DMS153 treated with DMSO at 0.1 percent for 48 hours (cell line): ENCODE measurements around the gene CACNA1F.

Experiments
- DNase-seq: peaks from one replicate; lab custom pipeline; 2025; ENCODE audit not compliant: unreplicated experiment; lab: John Stamatoyannopoulos, UW

Gene CACNA1F

DNA sequence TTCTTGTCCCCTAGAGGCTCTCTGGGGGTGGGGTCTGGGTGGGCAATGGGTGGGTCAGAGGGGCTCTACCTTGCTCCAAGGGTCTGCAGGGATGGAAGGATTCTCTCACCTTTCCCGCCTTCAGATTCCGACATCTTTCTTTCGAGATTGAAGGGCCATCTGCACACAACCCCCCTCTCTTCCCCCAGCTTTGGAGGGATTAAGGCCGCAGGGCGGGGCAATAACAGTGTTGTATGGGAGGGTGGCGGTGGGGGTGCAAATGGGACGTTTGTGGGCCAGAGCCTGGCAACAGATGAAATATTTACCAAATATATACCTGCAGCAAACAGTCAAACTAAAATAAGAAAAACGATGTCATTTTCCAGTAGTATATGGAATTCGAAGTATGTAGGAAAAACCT, at the start of gene CACNA1F:
TSS of gene CACNA1F (minus strand) at position 165 of the 400 bp plus-strand sequence. CDS start at position 134, 31 bp downstream.
- DNase-seq = no peak

DNA sequence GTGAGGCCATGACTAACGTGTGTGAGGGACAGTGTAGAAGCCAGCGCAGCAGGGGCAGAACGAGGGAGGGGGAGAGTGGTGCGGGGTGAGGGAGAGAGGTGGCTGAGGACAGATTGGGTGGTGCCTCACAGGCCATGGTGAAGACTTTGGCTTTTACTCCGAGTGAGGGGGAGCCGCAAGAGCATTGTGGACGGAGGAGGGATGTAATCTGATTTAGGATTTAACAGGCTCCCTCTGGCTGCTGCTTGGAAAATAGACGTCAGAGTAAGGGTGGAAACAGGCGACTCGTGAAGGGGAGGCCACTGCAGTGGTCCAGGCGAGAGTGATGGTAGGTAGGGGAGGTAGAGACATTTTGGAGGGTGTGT, 49.5 kb upstream of the CACNA1F start:
- no peak for DNase-seq

GRCh38 chrX:49278081-49278480, 44.9 kb upstream of the CACNA1F start:
- DNase-seq = no peak

- DNase-seq = no peak
These were observed 44.3 kb upstream of the CACNA1F start for GRCh38 chrX:49277535-49277830.

DNA sequence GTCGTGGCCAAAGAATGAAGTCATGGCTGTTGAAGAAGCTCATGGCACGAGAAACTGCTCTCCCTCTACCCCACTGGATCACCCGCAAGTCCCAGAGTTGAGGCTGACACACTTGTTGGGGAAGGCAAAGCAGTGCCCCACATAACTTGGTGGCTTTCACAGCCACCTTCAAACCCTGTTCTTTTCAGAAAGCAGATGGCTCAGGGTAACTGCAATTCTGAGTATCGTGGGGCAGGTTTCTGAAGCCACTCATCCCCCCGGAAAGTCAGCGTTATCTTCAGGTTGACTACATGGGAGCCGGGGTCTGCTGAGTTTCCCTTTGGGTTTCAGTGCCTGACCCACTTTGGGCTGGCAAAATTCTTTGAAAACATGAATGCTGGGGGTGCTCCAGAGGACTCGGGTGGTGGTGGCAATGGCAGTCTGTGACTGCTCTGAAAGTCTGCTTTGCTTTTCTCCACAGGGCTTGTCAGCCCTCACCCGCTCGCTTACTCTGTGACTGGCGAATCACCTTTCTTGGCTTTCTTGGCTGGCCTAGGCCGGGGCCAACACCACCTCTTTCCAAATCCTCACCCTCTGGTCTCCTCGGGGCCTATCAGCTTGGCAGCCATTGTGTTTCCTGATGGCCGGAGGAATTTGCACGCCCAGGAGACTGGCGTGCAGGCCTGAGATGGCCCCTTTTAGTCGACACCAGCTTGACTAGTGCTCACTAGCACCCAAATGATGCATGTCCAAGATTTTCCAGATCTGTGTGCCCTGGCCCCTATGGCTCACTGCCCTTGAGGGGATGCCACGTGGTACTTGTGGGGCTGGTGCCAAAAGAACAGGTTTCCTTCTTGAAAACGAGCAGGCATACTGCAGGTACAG, 43.8 kb upstream of the CACNA1F start:
- DNase-seq = no peak

DNA sequence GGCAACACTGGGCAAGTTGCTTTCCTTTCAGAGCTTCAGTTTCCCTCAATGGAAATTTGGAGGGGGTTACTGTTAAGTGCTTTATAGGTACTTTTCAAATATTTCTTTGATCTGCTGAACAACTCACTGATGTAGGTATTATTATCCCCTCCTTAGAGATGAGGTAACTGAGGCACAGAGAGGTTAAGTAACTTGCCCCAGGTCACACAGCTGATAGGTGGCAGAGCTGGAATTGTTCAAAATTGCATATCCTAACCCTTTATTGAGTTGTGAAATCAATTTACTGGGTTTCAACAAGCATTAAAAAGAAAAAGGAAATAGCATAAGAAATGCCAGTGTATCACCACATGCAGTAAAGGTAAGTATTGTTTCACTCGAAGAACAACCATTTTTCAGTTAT, 43.1 kb upstream of the CACNA1F start:
- DNase-seq = no peak

DNA sequence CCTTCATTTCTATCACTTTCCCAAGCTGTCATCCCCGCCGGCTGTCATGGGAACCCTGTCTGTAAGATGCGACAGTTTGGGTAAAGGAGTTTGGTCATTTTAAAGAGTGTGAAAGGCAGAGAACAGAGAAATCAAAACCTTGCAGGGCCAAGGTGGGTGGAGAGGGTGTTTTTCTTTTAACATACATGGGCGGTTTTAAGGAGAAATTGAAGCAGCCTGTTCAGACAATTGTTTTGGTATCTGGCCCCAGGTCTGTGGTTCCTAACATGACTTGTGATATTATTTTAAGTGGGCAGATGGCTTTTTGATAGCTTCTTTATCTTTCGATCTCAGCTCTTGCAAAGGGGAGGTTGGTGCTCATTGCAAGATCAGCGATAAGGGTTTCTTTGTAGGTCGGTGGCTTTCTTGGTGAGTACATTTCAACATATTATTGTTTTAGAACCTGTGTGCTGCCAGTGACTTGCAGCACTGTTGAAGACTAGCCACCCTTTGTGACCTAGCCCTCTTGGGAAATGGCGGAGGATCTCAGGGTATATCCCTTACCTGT, 40.1 kb upstream of the CACNA1F start:
- no peak for DNase-seq

DNA sequence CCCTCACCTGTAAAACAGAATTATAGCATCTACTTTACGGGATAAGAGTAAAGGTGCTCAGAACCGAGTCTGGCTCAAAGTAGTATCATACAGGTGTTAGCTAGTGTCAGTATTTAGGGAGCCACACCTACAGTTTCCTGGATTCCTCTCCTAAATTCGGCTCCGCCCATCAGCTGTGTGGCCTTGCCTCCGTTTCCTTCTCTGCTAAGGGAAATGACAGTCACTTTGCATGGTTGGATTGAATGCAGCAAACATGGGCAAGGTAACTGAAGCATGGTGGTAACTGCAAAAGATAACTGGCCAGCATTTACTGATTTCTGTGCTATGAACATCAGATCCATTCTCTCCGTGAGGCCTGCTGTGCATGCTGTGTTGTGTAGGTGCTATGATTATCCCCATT, 39.3 kb upstream of the CACNA1F start:
- no peak for DNase-seq

DNA sequence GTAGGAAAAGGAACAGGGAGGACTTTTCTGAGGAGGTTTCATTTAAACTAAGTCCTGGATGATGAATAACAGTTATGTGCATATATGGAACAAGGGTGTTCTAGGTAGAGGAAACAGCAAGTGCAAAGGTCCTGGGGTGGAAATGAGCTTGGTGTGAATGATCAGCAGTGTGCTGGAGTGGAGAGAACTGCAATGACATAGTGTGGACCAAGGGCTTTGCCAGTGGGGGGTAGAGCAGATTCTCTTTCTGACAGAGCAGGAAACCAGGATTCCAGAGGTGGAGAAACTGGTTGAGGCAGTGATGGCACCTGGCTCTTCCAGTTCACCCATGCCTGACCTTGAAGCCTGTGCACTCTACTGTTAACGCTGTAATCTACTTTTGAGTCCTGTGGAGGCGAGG, 38.2 kb upstream of the CACNA1F start:
- no peak for DNase-seq

GRCh38 chrX:49270249-49270921, 37.2 kb upstream of the CACNA1F start:
- no peak for DNase-seq

GRCh38 chrX:49269767-49270248, 36.7 kb upstream of the CACNA1F start, which contains the start of gene PPP1R3F:
Gene PPP1R3F, plus strand, starts transcription at chrX:49269793. Its CDS starts 77 bp downstream, at chrX:49269870.
- DNase-seq = no peak

DNA sequence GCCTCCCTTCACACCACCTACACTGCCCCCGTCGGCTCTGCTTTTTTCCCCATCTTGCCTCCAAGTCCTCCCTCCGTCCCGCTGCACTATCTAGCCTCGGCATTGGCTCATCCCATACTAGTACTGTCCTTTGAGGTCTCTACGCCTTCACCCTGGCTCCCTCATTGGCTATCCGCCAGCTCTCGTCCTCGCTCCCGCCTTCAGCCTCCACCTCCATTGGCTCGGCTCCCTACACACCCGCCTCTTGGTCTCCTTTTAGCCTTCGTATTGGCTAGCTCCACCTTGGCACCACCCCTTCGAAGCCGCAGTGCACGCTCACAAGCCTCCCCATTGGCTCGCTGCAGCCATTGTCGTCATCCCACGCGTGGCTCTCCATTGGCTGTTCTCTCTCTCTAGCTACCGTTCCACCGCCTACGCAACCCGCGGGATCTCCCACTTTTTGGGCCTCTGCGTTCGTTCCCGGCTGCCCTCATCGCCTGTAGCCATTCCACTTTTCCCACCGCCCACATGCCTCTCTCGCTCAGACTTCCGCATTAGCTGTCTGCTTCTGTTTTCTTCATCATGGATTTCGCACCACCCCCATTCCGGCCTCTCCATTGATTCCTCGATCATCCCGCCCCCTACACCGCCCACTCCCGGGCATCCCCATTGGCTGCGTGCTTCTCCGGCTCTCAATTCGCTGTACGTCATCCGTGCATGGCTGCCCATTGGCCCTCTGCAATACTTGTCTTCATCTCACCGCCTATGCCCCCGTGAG, 36.0 kb upstream of the CACNA1F start:
- peak; percentile 83 for DNase-seq

- DNase-seq = no peak
These were observed 35.5 kb upstream of the CACNA1F start for GRCh38 chrX:49268702-49269009.

- no peak for DNase-seq
These were observed 33.6 kb upstream of the CACNA1F start for GRCh38 chrX:49266523-49267445.

- no peak for DNase-seq
These were observed 31.3 kb upstream of the CACNA1F start, which contains the start of gene FOXP3 for GRCh38 chrX:49264460-49264859. Gene FOXP3, minus strand, starts transcription at chrX:49264710. Its CDS starts 6,205 bp downstream, at chrX:49258505.

GRCh38 chrX:49263631-49264030, 30.5 kb upstream of the CACNA1F start:
- DNase-seq = no peak

DNA sequence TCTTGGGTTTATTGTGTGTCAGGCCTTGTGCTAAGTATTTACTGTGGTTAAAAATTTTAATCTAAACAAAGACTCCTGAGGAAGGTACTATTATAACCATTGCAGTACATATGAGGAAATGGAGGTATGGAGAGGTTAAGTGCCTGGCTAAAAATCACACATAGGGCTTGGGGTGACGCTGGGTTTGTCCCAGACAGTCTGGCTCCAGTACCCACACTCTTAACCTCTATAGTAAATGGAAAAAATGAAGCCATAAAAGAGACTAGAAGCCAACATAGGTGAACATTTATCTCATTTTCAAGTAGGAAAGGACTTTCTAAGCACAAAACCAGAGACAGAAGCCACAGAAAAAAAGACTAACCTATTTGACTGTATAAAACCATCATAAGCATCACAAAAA, 29.5 kb upstream of the CACNA1F start:
- no peak for DNase-seq

- no peak for DNase-seq
These were observed 27.3 kb upstream of the CACNA1F start for GRCh38 chrX:49260221-49260985.

- no peak for DNase-seq
These were observed 25.6 kb upstream of the CACNA1F start for GRCh38 chrX:49258749-49259124.
